H7 (cell line): ENCODE results near the gene SGCG. TPM values are rescaled to one million over a fixed set of nuclear protein-coding genes. Genes with fewer than 3 reads are reported as not detected.
"Not testable (repeated sequence)": the region's sequence is repeated elsewhere in the genome, so short reads cannot be mapped to it uniquely, and the experiment has no call there.

Source experiments
- DNase-seq: peaks from one replicate; pipeline ENCODE4 v3.0.0; 2012
- H3K27me3 ChIP-seq: 2 replicates; pipeline ENCODE4 v1.6.0; 2011; ENCODE audit warnings: mild to moderate bottlenecking, low read length; ENCODE audit not compliant: control insufficient read depth, insufficient read depth
- H3K36me3 ChIP-seq: replicated peaks from 2 replicates; pipeline ENCODE4 v1.5.1; 2011; ENCODE audit warnings: low read length; ENCODE audit not compliant: control insufficient read depth, insufficient read depth
- H3K4me3 ChIP-seq: 2 replicates; pipeline ENCODE4 v1.5.1; 2011; ENCODE audit warnings: low read depth, mild to moderate bottlenecking, control low read depth, low read length, moderate library complexity; ENCODE audit not compliant: insufficient read depth
- total RNA-seq: library from RNA; depleted of rRNA; stranded (reverse); fragments of >200 nt; shearing (Covaris generic); gene quantifications from 2 replicates; pipeline ENCODE4 v1.2.3, GENCODE V29; 2014

SGCG gene
- total RNA-seq, 1 experiment from 2014 or later, result not detected

DNA sequence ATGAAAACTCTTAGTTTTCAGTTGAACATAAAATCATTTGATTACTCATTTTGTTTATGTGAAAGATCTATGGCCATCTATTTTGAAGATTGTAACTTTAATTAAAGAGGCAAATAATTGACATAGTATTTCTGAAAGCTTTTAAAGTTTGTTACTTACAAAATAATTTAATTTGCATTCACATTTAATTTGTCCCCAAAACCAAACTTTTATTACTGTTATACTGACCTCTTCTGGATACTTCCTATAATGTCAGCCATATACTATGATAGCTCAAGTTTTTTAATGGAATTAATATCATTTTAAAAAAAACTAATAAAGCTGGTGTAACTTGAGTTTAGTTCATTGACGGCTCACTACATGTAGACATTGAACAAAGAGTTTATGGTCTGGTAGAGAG, 4.9 kb upstream of the SGCG start:
- no peaks in the 10 kb centered on the region for H3K27me3 ChIP-seq
- H3K36me3 ChIP-seq, result no peaks in the 10 kb centered on the region
- no peak for DNase-seq
- no peak overlapping the region for H3K4me3 ChIP-seq

DNA sequence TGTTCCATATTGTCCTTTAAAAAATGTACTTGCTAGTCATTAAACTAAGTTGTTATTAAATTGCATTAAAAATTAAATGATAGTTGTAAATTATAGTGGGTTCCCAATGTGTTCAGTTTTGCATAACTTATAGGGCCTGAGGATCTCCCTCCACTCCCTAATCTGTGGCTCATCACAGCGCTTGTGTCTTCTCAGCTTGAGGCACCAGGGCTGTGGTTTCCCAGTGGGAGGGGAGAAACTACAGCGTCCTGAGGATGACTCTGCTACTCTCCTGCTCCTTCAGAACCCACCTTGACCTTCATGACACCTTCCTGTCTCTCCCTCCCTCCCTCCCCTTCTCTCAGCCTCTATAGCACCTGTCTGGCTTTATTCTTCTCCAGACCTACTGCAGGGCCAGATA, 1.4 kb downstream of the SGCG start:
- no peak for DNase-seq
- Histone ChIP-seq H3K36me3 (no peaks in the 10 kb centered on the region), H3K4me3 (no peak overlapping the region), H3K27me3 (no peaks in the 10 kb centered on the region)

DNA sequence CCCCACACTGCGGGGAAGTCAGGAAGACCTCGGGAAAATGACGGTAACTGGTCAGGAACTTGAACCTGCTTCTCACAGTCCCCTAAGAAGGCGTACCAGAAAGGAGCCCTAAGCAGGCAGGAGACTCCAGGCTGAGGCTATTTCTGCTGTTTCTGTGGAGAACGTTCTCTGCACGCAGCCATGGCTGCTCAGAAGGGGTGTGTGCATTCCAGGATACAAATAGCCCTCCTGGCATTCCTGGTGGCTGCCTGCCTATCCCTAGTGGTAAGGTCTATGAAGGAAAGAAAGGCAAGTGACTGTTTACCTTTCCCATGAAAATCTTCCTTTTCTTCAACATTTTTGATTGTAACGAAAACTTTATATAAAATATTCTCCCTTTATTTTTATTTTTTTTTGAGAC, 2.5 kb downstream of the SGCG start:
- H3K4me3 ChIP-seq, result no peak overlapping the region
- no peak for DNase-seq
- H3K27me3 ChIP-seq, result no peaks in the 10 kb centered on the region
- H3K36me3 ChIP-seq, result no peaks in the 10 kb centered on the region

DNA sequence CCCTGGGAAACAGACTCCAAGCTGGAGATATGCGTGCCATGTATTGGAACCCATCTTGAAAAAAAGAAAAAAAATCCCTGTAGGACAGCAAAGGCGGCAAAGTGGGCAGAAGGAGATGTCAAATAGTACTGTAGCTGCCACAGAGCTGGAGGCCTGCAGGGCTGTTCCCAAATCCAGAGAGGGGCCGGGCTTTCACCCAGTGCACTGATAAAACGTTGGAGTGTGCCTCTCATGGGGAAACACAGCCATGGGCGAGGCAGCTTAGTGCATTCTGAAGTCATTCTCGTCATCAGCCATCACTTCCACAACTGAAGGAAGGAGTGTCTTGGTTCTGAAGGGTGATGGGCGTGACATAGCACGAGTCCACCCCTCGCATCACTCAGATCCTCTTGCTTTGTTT, 4.8 kb downstream of the SGCG start:
- H3K4me3 ChIP-seq, result no peak overlapping the region
- no peak for DNase-seq
- no peaks in the 10 kb centered on the region for H3K36me3 ChIP-seq
- no peaks in the 10 kb centered on the region for H3K27me3 ChIP-seq

DNA sequence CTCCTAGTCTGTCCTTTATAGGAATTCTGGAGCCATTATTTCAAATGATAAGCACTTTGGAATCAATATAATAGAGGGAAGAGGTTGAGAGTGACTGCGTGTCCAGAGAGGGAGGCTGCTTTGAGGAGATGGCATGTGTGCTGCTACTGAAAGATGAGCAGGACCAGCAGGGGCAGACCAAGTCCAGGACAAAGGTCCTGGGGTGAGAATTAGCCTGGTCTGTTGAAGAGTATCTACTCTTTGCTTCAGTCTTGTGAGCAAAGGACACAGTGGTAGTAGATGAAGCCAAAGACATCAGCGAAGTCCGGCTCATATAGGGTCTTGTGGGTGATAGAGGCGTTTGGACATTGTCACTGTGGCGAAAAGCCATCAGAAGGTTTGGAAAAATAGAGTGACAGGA, 21.1 kb downstream of the SGCG start:
- no peak overlapping the region for H3K4me3 ChIP-seq
- no peaks in the 10 kb centered on the region for H3K27me3 ChIP-seq
- no peaks in the 10 kb centered on the region for H3K36me3 ChIP-seq
- DNase-seq, result no peak

DNA sequence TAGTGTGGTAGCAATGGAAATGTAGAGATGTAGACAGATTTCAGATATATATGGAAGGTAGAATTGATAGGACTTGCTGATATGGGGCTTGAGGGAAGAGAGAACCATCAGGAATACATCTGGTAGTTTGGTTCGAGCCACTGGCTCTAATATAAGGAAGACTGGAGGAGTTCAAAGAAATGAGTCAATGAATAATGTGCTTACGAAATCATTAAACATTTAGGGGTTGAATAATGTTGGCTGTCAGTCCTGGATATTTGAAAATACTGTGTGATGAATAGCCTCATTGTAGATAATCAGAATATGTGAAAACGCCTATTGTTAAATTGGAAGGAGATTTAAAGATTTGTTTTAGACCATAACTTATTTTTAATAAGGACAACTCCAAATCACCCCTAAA, 21.6 kb downstream of the SGCG start:
- H3K4me3 ChIP-seq, result no peak overlapping the region
- H3K36me3 ChIP-seq, result no peaks in the 10 kb centered on the region
- no peaks in the 10 kb centered on the region for H3K27me3 ChIP-seq
- no peak for DNase-seq

DNA sequence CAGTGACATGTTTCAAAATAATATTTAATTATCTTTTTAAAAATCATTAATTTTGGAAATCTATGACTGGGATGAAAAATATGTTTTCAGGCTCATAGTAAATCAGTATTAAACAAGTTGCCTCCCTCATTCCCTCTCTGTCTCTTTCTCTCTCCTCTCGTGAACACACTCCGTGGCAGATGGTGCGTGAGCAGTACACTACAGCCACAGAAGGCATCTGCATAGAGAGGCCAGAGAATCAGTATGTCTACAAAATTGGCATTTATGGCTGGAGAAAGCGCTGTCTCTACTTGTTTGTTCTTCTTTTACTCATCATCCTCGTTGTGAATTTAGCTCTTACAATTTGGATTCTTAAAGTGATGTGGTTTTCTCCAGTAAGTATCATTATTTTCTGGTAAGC, 22.7 kb downstream of the SGCG start:
- Histone ChIP-seq H3K4me3 (no peak overlapping the region), H3K27me3 (no peaks in the 10 kb centered on the region), H3K36me3 (no peaks in the 10 kb centered on the region)
- DNase-seq, result no peak

DNA sequence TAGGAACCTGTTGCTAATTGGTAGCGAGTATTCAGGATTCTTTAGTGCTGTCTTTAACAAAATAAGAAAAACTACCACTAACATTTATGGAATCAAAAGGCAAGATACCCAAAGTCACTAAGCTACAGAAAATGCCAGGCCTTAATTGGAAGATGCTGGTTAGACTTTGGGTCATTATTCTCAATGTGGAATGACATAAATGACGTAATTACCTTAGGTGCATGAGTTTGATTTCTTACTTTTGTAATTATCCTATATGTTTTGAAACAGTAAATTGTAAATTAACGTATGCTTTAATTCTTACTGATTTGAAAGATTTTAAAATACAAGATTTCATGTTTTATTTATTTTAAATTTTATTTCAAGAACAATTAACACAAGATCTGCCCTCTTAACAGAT, 25.0 kb downstream of the SGCG start:
- no peaks in the 10 kb centered on the region for H3K36me3 ChIP-seq
- no peak overlapping the region for H3K4me3 ChIP-seq
- H3K27me3 ChIP-seq, result no peaks in the 10 kb centered on the region
- no peak for DNase-seq

DNA sequence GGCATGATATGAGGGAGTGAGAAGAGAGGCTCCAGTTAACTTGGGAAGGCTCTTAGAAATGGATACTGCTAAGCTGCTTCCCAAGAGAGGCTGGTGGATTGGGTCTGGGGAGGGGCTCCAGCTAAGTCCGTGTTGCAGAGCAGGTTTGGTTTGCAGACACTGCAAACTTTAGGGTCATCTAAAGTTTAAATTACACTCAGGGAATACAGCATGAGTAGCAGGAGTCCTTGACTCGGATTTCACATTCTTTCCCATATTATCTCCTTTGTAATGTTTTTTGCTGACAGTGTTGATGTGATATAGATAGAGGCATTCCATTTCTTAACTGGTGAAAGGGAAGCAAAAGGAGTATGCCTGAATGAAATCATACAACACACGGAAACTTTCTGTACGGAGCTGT, 31.9 kb downstream of the SGCG start:
- peak; percentile 10 for DNase-seq
- Histone ChIP-seq H3K4me3 (no peak overlapping the region), H3K27me3 (no peaks in the 10 kb centered on the region), H3K36me3 (no peaks in the 10 kb centered on the region)

DNA sequence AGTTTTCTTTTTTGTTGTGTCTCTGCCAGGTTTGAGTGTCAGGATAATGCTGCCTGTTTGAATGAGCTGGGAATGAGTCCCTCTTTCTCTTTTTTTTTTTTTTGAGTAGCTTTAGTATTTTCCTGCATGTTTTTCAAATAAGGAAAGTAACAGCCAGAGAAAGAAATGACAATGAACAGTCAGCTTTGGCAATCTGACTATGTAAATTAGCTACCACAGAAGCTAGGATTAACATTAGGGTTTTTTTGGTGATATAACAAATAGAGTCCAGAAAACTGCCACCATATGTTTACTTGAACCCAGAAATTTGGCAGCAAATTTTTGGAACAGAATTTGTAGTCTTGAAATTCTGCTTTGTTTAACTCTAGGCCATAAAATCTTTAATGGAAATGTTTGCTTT, 50.5 kb downstream of the SGCG start:
- no peaks in the 10 kb centered on the region for H3K36me3 ChIP-seq
- H3K27me3 ChIP-seq, result no peaks in the 10 kb centered on the region
- H3K4me3 ChIP-seq, result no peak overlapping the region
- no peak for DNase-seq

DNA sequence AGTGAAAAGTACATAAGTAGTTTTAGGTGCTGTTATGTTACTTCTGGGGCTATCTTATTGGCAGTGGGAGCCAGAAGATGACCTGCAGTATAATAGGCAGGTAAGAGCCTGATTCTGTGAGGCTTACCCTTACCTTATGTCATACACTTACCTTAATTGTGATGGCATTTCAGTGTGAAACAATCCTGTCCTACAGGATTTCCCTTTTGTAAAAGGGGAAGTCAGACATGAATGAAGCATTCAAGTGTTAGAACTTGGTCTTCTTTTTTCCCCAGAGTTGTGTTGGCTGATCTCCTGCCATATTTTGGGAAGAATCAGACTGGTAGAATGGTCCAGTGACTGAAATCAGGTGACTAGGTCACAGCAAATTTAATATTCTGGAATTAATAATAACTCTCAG, 55.2 kb downstream of the SGCG start:
- DNase-seq, result no peak
- Histone ChIP-seq H3K36me3 (no peaks in the 10 kb centered on the region), H3K27me3 (no peaks in the 10 kb centered on the region), H3K4me3 (no peak overlapping the region)

DNA sequence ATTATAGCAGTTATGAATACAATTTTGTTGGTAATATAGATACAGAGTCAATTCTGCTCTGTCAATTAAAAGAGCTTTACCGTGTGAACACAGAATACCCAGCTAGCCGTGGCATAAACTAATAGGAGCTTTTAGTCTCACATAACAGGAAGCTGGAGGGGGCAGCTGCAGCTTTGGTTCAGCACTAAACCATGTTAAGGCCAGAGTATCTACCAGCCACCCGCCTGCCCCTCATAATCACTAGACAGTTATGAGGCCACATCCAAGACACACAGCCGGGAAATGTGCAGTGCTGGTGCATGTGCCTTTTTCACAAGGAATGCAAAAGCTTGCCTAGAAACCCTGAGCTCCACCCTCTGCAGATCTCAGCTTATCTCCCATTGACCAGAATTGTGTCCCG, 62.3 kb downstream of the SGCG start:
- DNase-seq, result no peak
- Histone ChIP-seq H3K27me3 (no peaks in the 10 kb centered on the region), H3K36me3 (no peaks in the 10 kb centered on the region), H3K4me3 (no peak overlapping the region)

DNA sequence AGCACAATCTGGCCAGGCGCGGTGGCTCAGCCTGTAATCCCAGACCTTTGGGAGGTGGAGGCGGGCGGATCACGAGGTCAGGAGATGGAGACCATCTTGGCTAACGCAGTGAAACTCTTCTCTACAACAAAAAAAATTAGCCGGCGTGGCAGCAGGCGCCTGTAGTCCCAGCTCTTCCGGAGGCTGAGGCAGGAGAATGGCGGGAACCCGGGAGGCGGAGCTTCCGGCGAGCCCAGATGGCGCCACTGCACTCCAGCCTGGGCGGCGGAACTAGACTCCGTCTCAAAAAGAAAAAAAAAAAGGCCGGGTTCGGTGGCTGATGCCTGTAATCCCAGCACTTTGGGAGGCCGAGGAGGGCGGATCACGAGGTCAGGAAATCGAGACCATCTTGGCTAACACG, 67.6 kb downstream of the SGCG start:
- not testable (repeated sequence) for H3K36me3 ChIP-seq, H3K4me3 ChIP-seq, H3K27me3 ChIP-seq, DNase-seq

DNA sequence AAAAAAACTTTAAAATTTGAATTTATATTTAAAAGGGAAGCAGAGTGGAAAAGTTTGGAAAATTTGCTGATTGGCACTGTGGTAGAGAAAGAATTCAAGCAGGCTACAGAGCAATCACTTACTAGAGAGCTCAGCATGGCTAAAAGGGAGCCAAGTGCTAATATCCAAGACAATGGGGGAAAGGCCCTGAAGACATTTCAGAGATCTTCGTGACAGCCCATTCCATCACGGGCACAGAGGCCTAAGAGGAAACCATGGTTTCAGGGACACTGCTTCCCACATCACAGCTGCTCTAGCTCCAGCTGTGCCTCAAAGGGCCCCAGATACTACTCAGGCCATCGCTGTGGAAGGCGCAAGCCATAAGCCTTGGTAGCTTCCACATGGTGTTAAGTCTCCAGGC, 73.7 kb downstream of the SGCG start:
- no peak for DNase-seq

DNA sequence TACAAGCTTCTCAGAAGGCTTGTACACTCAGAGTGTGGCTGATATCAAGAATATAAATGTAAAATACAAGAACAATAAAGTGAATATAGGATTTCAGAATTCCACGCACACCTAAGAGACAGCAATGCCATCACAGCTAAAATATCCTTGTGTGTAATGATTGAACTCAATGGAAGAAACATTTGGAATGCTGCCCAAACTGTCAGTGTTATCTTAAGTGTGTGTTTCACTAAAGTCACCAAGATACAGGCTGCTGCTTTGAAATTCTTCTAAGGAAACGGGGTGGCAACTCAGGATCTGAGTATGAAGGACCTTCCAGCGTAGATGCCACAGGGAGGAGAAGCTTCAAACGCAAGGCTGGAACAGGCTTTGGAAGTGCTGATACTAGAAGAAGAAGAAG, 86.8 kb downstream of the SGCG start:
- DNase-seq, result no peak
- H3K36me3 ChIP-seq, result no peaks in the 10 kb centered on the region
- H3K27me3 ChIP-seq, result no peaks in the 10 kb centered on the region
- H3K4me3 ChIP-seq, result no peak overlapping the region

More for the DNA sequence above, 73.7 kb downstream of the SGCG start:
- H3K27me3 ChIP-seq, result no peaks in the 10 kb centered on the region
- H3K36me3 ChIP-seq, result no peaks in the 10 kb centered on the region
- H3K4me3 ChIP-seq, result no peak overlapping the region

DNA sequence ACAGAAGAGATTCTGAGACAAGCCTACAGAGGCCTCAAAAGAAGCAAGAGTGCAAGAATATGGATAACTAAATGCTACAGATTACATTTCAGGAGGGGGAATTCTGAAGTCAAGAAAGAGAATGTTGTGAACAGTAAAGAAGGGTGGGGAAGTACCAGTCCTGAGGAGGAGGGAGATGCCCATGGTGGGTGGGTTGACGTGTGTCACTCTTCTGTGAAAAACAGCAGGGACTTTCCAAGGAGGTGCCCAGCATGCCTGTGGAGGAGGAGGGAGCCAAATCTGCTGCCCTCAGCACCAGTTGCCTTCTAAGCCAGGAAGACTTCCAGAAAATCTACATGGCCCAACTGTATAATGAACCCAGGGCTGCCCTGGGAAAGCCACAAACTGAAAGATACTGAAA, 87.7 kb downstream of the SGCG start:
- no peak for DNase-seq
- H3K27me3 ChIP-seq, result no peaks in the 10 kb centered on the region
- H3K4me3 ChIP-seq, result no peak overlapping the region
- no peaks in the 10 kb centered on the region for H3K36me3 ChIP-seq
